EH (cell line): ENCODE measurements around the gene DNAJC13.
"Not testable (repeated sequence)": the region's sequence is repeated elsewhere in the genome, so short reads cannot be mapped to it uniquely, and the experiment has no call there.

ENCODE experiments used
- DNase-seq: peaks from one replicate; pipeline ENCODE4 v3.0.0-alpha.2; 2015; ENCODE audit warnings: low read depth

DNAJC13 gene, protein sequence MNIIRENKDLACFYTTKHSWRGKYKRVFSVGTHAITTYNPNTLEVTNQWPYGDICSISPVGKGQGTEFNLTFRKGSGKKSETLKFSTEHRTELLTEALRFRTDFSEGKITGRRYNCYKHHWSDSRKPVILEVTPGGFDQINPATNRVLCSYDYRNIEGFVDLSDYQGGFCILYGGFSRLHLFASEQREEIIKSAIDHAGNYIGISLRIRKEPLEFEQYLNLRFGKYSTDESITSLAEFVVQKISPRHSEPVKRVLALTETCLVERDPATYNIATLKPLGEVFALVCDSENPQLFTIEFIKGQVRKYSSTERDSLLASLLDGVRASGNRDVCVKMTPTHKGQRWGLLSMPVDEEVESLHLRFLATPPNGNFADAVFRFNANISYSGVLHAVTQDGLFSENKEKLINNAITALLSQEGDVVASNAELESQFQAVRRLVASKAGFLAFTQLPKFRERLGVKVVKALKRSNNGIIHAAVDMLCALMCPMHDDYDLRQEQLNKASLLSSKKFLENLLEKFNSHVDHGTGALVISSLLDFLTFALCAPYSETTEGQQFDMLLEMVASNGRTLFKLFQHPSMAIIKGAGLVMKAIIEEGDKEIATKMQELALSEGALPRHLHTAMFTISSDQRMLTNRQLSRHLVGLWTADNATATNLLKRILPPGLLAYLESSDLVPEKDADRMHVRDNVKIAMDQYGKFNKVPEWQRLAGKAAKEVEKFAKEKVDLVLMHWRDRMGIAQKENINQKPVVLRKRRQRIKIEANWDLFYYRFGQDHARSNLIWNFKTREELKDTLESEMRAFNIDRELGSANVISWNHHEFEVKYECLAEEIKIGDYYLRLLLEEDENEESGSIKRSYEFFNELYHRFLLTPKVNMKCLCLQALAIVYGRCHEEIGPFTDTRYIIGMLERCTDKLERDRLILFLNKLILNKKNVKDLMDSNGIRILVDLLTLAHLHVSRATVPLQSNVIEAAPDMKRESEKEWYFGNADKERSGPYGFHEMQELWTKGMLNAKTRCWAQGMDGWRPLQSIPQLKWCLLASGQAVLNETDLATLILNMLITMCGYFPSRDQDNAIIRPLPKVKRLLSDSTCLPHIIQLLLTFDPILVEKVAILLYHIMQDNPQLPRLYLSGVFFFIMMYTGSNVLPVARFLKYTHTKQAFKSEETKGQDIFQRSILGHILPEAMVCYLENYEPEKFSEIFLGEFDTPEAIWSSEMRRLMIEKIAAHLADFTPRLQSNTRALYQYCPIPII (N-terminal part only)

DNA sequence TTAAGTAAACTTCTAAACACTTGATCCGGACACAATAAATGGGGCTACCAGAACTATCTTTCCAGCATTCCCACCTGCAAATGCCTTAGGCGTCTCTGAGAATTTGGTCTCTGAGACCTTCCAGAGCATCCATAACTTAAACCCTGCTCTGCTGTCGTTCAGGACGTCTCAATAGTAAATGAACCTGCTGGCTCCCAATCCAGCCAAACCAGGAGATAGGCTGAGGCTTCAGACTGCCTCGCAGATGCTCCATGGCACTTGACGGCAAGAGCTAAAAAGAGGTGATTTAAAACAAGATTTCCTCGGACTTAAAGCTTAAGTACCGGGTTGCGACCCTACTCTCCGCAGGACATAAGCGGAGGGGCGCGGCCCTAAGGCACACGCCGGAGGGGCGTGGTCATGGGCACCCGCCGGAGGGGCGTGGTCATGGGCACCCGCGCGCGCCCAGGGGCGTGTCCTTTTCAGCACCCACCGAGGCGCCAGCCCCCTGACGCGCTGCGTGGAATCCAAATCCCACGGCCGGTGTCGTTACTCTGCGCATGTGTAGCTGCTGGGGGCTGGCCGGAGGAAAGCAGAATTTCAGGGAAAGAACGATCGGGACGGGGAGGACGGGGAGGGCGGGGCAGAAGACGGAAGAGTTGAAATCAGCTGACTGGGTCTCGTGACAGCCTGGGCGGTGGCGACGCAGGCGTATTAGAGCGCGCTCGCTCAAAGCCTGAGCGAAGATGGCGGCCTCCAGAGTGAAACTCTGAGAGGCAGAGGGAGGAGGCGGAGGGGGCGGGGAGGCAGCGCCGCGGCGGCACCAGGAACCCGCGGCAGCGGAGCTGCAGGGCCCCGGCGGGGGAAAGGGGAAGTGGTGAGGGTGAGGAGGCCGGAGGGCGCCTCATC lies at the start of gene DNAJC13:
Gene DNAJC13 (plus strand): TSS at position 696 of the 888 bp plus-strand sequence. CDS start 17,049 bp downstream, outside the sequence.
- peak; percentile 96 for DNase-seq

- DNase-seq = no peak
Observed at GRCh38 chr3:132368515-132368914, 48.8 kb upstream of the DNAJC13 start.

- no peak for DNase-seq
Observed at GRCh38 chr3:132368962-132369361, 48.3 kb upstream of the DNAJC13 start.

- not testable (repeated sequence) for DNase-seq
Observed at GRCh38 chr3:132376945-132377354, 40.4 kb upstream of the DNAJC13 start.

GRCh38 chr3:132378048-132378762 lies 39.1 kb upstream of the DNAJC13 start:
- DNase-seq = no peak

GRCh38 chr3:132378846-132379245 lies 38.5 kb upstream of the DNAJC13 start:
- no peak for DNase-seq

DNA sequence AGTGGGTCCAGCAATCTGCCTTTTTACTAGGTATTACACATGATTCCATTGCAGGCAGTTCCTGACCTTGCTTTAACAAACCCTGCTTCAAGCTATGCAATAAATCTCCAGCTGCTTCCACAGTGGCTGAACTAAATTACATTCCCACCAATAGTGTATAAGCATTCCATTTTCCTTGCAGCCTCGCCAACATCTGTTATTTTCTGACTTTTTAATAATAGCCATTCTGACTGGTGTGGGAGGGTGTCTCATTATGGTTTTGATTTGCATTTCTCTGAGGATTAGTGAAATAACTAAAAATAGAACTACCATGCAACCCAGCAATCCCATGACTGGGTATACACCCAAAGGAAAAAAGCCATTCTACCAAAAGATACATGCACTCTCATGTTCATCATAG lies 36.4 kb upstream of the DNAJC13 start:
- DNase-seq = peak; percentile 17

GRCh38 chr3:132381348-132381944 lies 35.9 kb upstream of the DNAJC13 start:
- no peak for DNase-seq

- no peak for DNase-seq
Observed at GRCh38 chr3:132382267-132382666, 35.0 kb upstream of the DNAJC13 start.

DNA sequence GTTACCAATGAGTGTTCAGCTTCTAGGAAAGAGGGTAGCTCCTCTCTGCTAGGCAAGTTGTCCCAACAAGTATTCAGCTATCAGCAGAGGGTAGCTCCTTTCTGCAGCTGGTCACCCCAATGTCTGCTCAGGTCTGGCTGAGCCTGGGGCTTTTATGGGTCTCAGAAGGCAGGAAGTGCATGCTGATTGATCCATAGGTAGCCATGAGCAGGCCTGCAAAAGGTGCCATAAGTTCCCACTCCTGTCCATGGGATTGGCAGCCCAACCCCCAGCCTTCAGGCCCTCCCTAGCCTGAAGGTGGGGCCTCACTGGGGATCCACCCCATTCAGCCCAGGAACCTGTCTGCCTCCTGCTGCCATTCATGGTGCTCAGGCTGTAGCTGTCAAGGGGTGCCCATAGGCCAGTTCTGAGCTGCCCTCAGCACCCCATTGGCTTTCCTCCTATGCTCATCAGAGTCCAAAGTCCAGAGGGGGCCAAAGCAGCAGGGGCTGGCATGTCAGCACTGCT lies 34.6 kb upstream of the DNAJC13 start:
- DNase-seq = no peak

DNA sequence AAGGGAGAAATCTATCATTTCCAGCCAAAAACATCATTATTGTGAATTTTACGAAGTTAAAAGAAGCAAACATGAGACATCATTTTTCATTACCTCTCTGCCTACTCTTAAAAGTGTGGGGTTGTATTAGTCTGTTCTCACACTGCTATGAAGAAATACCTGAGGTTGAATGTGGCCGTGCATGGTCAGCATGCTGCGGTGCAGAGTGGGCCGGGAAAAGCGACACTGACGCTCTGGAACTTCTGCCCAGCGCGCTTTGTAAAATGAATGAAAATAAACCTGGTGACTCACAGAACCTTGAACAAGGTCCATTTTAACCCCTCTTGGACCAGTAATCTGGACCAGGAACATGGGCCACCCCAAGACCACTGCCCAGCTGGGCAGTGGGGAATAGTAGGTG lies 31.0 kb upstream of the DNAJC13 start:
- no peak for DNase-seq

DNA sequence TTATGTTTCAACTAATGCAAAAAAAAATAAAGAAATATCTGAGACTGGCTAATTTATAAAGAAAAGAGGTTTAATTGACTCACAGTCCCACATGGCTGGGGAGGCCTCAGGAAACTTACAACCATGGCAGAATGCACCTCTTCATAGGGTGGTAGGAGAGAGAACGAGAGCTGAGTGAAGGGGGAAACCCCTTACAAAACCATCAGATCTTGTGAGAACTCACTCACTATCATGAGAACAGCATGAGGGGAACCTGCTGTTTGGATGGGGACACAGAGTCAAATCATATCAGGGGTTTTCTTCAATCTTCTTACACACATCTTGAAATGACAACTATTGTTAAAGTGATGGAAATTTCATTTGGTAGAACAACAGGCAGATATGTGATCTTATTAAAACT lies 24.6 kb upstream of the DNAJC13 start:
- not testable (repeated sequence) for DNase-seq

DNA sequence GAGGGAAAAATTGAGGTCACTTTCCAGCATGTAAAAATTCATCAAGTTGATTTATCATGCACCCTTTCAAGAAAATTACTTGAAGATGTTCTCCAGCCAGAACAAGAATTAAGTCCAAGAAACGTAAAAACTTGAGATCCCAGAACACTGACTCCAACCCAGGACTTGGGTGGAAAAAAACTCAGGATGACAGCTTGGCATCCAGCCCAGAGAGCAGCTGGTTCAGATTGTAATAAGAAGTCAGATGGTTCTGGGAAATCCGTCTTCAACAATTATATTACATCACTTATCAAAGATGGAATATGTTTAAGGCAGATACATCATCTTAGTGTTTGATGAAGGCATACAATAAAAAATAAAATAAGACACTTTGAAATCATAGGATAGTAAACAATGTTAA lies 23.0 kb upstream of the DNAJC13 start:
- peak; percentile 47 for DNase-seq

- no peak for DNase-seq
Observed at GRCh38 chr3:132395126-132395525, 22.2 kb upstream of the DNAJC13 start.

GRCh38 chr3:132396255-132396654 lies 21.0 kb upstream of the DNAJC13 start:
- no peak for DNase-seq

DNA sequence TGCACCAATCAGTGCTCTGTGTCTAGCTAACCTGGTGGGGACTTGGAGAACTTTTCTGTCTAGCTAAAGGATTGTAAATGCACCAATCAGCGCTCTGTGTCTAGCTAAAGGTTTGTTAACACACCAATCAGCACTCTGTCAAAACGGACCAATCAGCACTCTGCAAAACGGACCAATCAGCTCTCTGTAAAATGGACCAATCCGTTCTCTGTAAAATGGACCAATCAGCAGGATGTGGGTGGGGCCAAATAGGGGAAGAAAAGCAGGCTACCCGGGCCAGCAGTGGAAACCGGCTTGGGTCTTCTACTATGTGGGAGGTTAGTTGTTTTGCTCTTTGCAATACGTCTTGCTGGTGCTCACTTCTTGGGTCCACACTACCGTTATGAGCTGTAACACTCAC lies 20.5 kb upstream of the DNAJC13 start:
- DNase-seq = not testable (repeated sequence)

- DNase-seq = peak; percentile 62
Observed at GRCh38 chr3:132399054-132399929, 18.0 kb upstream of the DNAJC13 start.

- DNase-seq = no peak
Observed at GRCh38 chr3:132401255-132401654, 16.0 kb upstream of the DNAJC13 start.

DNA sequence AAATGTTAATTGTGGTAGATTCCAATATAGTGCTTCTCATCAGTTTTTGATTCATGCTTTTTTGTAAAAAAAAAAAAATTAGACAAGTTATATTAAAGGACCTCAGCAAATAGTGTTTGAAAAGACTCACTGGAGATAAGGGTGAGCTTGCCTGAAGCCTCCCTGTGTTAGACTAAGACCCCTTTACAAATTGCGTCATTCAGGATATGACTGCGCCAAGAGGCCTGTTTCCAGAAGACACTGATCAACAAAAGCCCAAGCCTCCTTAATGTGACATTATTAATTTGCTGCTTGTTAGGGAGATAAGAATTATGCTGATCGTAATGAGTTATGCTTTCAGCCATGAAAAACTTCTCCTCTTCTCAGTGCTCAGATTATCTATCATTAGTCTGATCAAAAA lies 13.0 kb upstream of the DNAJC13 start:
- no peak for DNase-seq
